Neuronal stem cell (in vitro differentiated cells): Measurements from ENCODE around the gene CMIP.
"Not testable (repeated sequence)": the region's sequence is repeated elsewhere in the genome, so short reads cannot be mapped to it uniquely, and the experiment has no call there.

ENCODE experiments used
- DNase-seq: peaks from one replicate; pipeline ENCODE4 v3.0.0-alpha.2; 2013; ENCODE audit warnings: low spot score
- H2AFZ ChIP-seq: one replicate; pipeline ENCODE4 v1.6.1; 2013; ENCODE audit warnings: mild to moderate bottlenecking, low read length, inconsistent platforms
- H2AK5ac ChIP-seq: 2 replicates; pipeline ENCODE4 v1.6.1; 2013; ENCODE audit warnings: low read depth, mild to moderate bottlenecking, inconsistent platforms, low read length, moderate library complexity, mixed read lengths
- H2BK120ac ChIP-seq: 2 replicates; pipeline ENCODE4 v1.6.1; 2013; ENCODE audit warnings: low read depth, mild to moderate bottlenecking, inconsistent platforms, low read length, moderate library complexity, mixed read lengths
- H2BK12ac ChIP-seq: one replicate; pipeline ENCODE4 v1.6.1; 2013; ENCODE audit warnings: low read length, inconsistent platforms
- H2BK15ac ChIP-seq: 2 replicates; pipeline ENCODE4 v1.6.1; 2013; ENCODE audit warnings: mild to moderate bottlenecking, low read length, inconsistent platforms, mixed read lengths
- H2BK5ac ChIP-seq: one replicate; pipeline ENCODE4 v1.6.1; 2013; ENCODE audit warnings: inconsistent platforms, mild to moderate bottlenecking, low read length, moderate library complexity
- H3K14ac ChIP-seq: one replicate; pipeline ENCODE4 v1.6.1; 2013; ENCODE audit warnings: low read length, inconsistent platforms
- H3K18ac ChIP-seq: 2 replicates; pipeline ENCODE4 v1.6.1; 2013; ENCODE audit warnings: low read length, inconsistent platforms
- H3K23ac ChIP-seq: 2 replicates; pipeline ENCODE4 v1.6.1; 2013; ENCODE audit warnings: low read depth, mild to moderate bottlenecking, mixed read lengths, low read length, inconsistent platforms; ENCODE audit not compliant: poor library complexity
- H3K27ac ChIP-seq: replicated peaks from 3 replicates; pipeline ENCODE4 v1.5.1; 2013; ENCODE audit warnings: low read length, inconsistent platforms
- H3K27me3 ChIP-seq, 3 experiments: 2 replicates each; pipeline ENCODE4 v1.6.1; 2013; ENCODE audit warnings: low read length in 3 of 3, mild to moderate bottlenecking in 2 of 3, inconsistent platforms in 1 of 3, low read depth in 1 of 3, mixed read lengths in 1 of 3, moderate library complexity in 1 of 3; ENCODE audit not compliant: control insufficient read depth in 3 of 3, insufficient read depth in 3 of 3
- H3K36me3 ChIP-seq, 2 donors: replicated peaks in 1 of 2; 2 replicates each; pipeline ENCODE4 v1.6.1; 2013; ENCODE audit warnings: low read length in 2 of 2; ENCODE audit not compliant: control insufficient read depth in 2 of 2, insufficient read depth in 2 of 2
- H3K4ac ChIP-seq: 2 replicates; pipeline ENCODE4 v1.6.1; 2013; ENCODE audit warnings: inconsistent platforms, mild to moderate bottlenecking, low read length, moderate library complexity
- H3K4me1 ChIP-seq, 2 donors: 1 replicate in 1 of 2; 2 replicates in 1 of 2; pipeline ENCODE4 v1.6.1; 2013; ENCODE audit warnings: low read length in 2 of 2, low read depth in 1 of 2; ENCODE audit not compliant: control insufficient read depth in 2 of 2, insufficient read depth in 1 of 2
- H3K4me2 ChIP-seq: one replicate; pipeline ENCODE4 v1.6.1; 2013; ENCODE audit warnings: mild to moderate bottlenecking, low read length, inconsistent platforms; ENCODE audit not compliant: insufficient read depth, poor library complexity, severe bottlenecking
- H3K4me3 ChIP-seq, 2 donors: 2 replicates each; pipeline ENCODE4 v1.5.1; 2013; ENCODE audit warnings: low read length in 2 of 2, mild to moderate bottlenecking in 2 of 2, inconsistent platforms in 1 of 2, moderate library complexity in 1 of 2
- H3K79me1 ChIP-seq: one replicate; pipeline ENCODE4 v1.6.1; 2013; ENCODE audit warnings: low read depth, mild to moderate bottlenecking, inconsistent platforms, low read length, moderate library complexity
- H3K9ac ChIP-seq: one replicate; pipeline ENCODE4 v1.6.1; 2013; ENCODE audit warnings: mild to moderate bottlenecking, low read depth, low read length, inconsistent platforms; ENCODE audit not compliant: poor library complexity
- H3K9me3 ChIP-seq, 2 donors: replicated peaks in 1 of 2; 2 replicates each; pipeline versions ENCODE3 to v1.6.1; 2013; ENCODE audit warnings: low read length in 2 of 2, mild to moderate bottlenecking in 2 of 2, inconsistent platforms in 1 of 2, low read depth in 1 of 2, mixed read lengths in 1 of 2, moderate library complexity in 1 of 2; ENCODE audit not compliant: control insufficient read depth in 2 of 2, insufficient read depth in 1 of 2
- H4K8ac ChIP-seq: one replicate; pipeline ENCODE4 v1.6.1; 2013; ENCODE audit warnings: low read depth, mild to moderate bottlenecking, inconsistent platforms, low read length, moderate library complexity
- H4K91ac ChIP-seq: one replicate; pipeline ENCODE4 v1.6.1; 2013; ENCODE audit warnings: low read length, low read depth, mild to moderate bottlenecking, inconsistent platforms; ENCODE audit not compliant: poor library complexity
- WGBS, 2 donors: extraction: QIAGEN DNeasy Blood & Tissue Kit; methylation state at CpG; one replicate each; pipeline ENCODE4 v1.1.7; 2013; ENCODE audit warnings: missing lambda C conversion rate in 2 of 2, mixed read lengths in 1 of 2; ENCODE audit not compliant: insufficient read length in 2 of 2, insufficient replicate concordance in 1 of 2; ENCODE audit errors: extremely low coverage in 2 of 2; 5-methylcytosine and 5-hydroxymethylcytosine counted together

The CMIP gene

DNA sequence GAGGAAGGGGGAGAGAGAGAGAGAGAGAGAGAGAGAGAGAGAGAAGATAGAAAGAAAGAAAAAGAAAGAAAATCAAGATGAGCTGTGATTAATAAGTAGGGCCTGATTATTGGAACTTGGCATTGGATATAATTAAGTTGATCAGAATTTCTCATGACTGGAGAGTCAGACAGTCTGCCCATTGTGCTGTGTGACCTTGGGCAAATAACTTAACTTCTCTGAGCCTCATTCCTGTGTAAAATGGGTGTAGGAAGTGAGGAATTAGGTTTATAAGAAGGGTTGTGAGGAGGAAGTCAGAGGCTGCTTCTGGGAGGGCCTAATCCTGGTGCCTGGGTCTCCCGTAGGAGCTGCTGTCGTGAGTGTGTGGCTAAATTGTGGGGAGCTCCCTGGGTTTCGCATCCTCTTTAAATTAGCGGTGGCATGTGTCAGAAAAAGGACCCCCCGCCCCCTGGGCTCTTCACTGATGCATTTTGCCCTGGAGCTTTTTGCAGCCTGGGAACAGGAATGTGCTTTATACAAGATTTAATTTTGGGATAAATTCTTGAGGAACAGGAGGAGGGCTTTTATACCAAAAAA is 76.0 kb downstream of the CMIP start:
- no CpG with 5 or more reads among the region's 5 CpGs for WGBS, 2 donors
- H3K14ac ChIP-seq: no peak overlapping the region
- H2AFZ ChIP-seq: no peak overlapping the region
- H3K18ac ChIP-seq: no peak overlapping the region
- H3K4ac ChIP-seq: no peak overlapping the region
- no peak overlapping the region for H3K23ac ChIP-seq
- H2BK12ac ChIP-seq: no peak overlapping the region
- no peak overlapping the region for H2BK120ac ChIP-seq
- H2AK5ac ChIP-seq: no peak overlapping the region
- no peak overlapping the region for H3K9ac ChIP-seq
- H3K27ac ChIP-seq: no peak overlapping the region
- peaks cover 3% of the 10 kb centered on the region for H3K79me1 ChIP-seq
- H3K4me3 ChIP-seq: no peak overlapping the region
- peaks cover 3 to 8% of the 10 kb centered on the region in 2 donors for H3K4me1 ChIP-seq
- H4K91ac ChIP-seq: no peak overlapping the region
- no peak for DNase-seq
- H4K8ac ChIP-seq: no peak overlapping the region
- peaks cover 2 to 10% of the 10 kb centered on the region in 2 donors for H3K36me3 ChIP-seq
- no peaks in the 10 kb centered on the region for H3K27me3 ChIP-seq
- peak overlapping the region; percentile 5 for H2BK5ac ChIP-seq
- H3K9me3 ChIP-seq: no peaks in the 10 kb centered on the region
- H3K4me2 ChIP-seq: no peak overlapping the region
- H2BK15ac ChIP-seq: no peak overlapping the region

DNA sequence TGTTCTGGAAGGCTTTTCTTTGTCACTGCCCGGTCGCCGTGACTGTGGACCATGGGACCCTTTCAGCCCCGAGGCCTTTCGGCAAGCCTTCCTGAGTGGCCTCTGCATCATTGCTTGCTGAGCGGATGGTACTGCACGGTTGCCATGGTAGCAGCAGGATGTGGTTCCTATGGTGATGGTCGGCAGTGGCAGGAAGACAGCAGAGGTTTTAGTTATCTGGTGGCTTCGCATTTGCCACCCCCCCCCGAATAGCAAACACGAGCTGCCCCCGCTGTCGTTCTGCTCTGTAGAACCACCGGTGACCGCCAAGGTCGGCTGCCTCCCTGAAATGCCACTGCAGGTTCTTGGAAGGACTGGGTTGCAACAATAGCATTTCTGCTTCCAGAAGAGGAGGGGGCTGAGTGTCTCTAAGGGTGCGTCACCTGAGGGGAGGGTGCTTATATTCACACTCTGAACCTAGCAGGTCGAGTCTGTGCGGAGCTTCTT is 76.6 kb downstream of the CMIP start:
- no peak overlapping the region for H3K27ac ChIP-seq

DNA sequence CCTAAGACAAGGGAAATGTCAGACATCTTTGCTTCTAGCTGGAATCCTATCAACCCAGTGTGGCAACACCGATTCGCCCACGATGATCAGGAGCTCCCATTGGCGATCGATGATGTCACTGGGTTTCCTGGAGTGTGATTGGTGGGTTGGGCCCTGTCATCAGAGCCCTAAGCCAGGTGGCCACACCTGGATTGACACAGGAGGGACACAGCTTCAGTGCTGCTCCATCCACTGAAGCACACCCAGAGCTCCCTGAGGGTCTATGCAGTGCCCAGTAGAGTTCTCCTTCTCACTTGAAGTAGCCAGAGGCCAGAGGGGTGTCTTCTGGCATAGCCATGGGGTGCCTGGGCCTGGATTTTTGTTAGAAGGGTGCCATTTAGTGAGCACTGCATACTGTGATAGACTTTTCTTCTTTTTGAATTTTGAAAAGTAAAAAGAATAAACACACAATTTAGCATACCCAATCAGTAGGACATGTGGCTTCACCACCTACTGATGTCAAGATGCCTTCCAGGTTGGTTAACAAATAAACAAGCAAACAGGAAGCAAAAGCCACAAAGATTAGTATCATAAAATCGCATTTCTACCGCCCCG is 77.6 kb downstream of the CMIP start:
- Histone ChIP-seq H3K14ac (no peak overlapping the region), H2BK120ac (no peak overlapping the region), H3K4me3 (no peak overlapping the region), H2BK15ac (no peak overlapping the region), H3K79me1 (peaks cover 2% of the 10 kb centered on the region), H3K36me3 (peaks cover 2 to 6% of the 10 kb centered on the region in 2 donors), H4K91ac (no peak overlapping the region), H3K18ac (no peak overlapping the region), H4K8ac (no peak overlapping the region), H2BK12ac (no peak overlapping the region), H3K4me2 (no peak overlapping the region), H2AK5ac (no peak overlapping the region), H3K27me3 (no peaks in the 10 kb centered on the region), H3K4me1 (peaks cover 3 to 10% of the 10 kb centered on the region in 2 donors), H3K23ac (no peak overlapping the region), H2AFZ (no peak overlapping the region), H3K9ac (no peak overlapping the region), H3K27ac (no peak overlapping the region), H2BK5ac (no peak overlapping the region), H3K4ac (no peak overlapping the region), H3K9me3 (no peaks in the 10 kb centered on the region)
- WGBS, 2 donors: no CpG with 5 or more reads among the region's 8 CpGs
- no peak for DNase-seq

More for the DNA sequence above, 76.6 kb downstream of the CMIP start:
- Histone ChIP-seq H2BK120ac (no peak overlapping the region), H4K8ac (no peak overlapping the region), H3K4ac (no peak overlapping the region), H3K18ac (no peak overlapping the region), H2AK5ac (no peak overlapping the region), H2BK12ac (no peak overlapping the region), H3K9me3 (no peaks in the 10 kb centered on the region), H2BK15ac (no peak overlapping the region), H3K27me3 (no peaks in the 10 kb centered on the region), H3K4me1 (peaks cover 3 to 9% of the 10 kb centered on the region in 2 donors), H3K14ac (no peak overlapping the region), H2AFZ (no peak overlapping the region), H4K91ac (no peak overlapping the region), H3K4me2 (no peak overlapping the region), H3K23ac (no peak overlapping the region), H3K79me1 (peaks cover 3% of the 10 kb centered on the region), H2BK5ac (peak overlapping the region; percentile 5), H3K9ac (no peak overlapping the region), H3K36me3 (peaks cover 2 to 10% of the 10 kb centered on the region in 2 donors), H3K4me3 (no peak overlapping the region)
- no CpG with 5 or more reads among the region's 19 CpGs for WGBS, 2 donors
- no peak for DNase-seq

DNA sequence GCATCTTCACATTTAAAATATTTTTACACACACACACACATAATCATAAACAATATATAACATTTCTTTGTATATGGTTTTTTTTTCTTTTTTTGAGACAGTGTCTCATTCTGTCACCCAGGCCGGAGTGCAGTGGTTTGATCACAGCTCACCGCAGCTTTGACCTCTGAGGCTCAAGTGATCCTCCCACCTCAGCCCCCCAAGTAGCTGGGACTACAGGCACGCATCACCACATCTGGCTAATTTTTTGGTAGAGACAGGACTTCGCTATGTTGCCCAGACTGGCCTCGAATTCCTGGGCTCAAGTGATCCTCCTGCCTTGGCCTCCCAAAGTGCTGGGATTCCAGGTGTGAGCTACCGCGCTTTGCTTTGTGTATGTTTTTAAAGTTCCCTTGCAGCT is 78.2 kb downstream of the CMIP start:
- not testable (repeated sequence) for H2BK15ac ChIP-seq, H2BK120ac ChIP-seq, H3K18ac ChIP-seq, H4K91ac ChIP-seq, H2BK5ac ChIP-seq, H3K9me3 ChIP-seq, DNase-seq, H3K9ac ChIP-seq, H3K36me3 ChIP-seq, H2AFZ ChIP-seq, H3K23ac ChIP-seq, H2BK12ac ChIP-seq, H2AK5ac ChIP-seq, H3K4me3 ChIP-seq, H3K27me3 ChIP-seq, H3K4me2 ChIP-seq, H3K27ac ChIP-seq, H3K4ac ChIP-seq, H4K8ac ChIP-seq, H3K14ac ChIP-seq, H3K79me1 ChIP-seq
- H3K4me1 ChIP-seq: peaks cover 3 to 10% of the 10 kb centered on the region in 2 donors
- WGBS, 2 donors: no CpG with 5 or more reads among the region's 7 CpGs
